ENCODE results near the gene AMT. TPM values are rescaled to one million over a fixed set of nuclear protein-coding genes. Genes with fewer than 3 reads are reported as not detected.
A peak's percentile ranks its signal among the peaks of the same experiment; 100 is the strongest.

AMT gene
- polyA plus RNA-seq, 2 of the 4 experiments (the other 2 are of a cell fraction), result 0.83 to 1.4 TPM

- CTCF ChIA-PET, result interaction anchor here (1.1 to 1.7 kb wide), 2 partner anchors 8 to 27 kb away, joined by 4 to 10 read pairs; partner anchors contain the start of gene NICN1
- H3K4me1 ChIP-seq, result peaks cover 35% of the 10 kb centered on the region
- peak overlapping the region; percentile 73 to 82 for H3K27ac ChIP-seq
- no peak for TF ChIP-seq HOXB13 (CRISPR knock-in tag; IDR thresholded peaks at IDR 0.05; ENCODE audit: low read depth)
- no peak for TF ChIP-seq NR3C1 (IDR thresholded peaks at IDR 0.05)
- TF ChIP-seq KDM1A (IDR thresholded peaks at IDR 0.05; ENCODE audit: low read depth), result no peak
- no peak overlapping the region for H3K4me3 ChIP-seq
- FAIRE-seq, result no peak
- WGBS (ENCODE audit: missing lambda C conversion rate), result 98% methylated on average over 11 of the region's 14 CpGs
- POLR2A ChIA-PET, result interaction anchor here (1.2 kb wide), 1 partner anchor 10 kb away, joined by 5 read pairs; the partner anchor contains the start of gene RHOA
- H3K4me2 ChIP-seq, result peak overlapping the region; percentile 47; the same call in 2 of the 3 replicates
- no peaks in the 10 kb centered on the region for H3K9me3 ChIP-seq
- DNase-seq (ENCODE audit: low read depth in 1 of 2, low spot score in 1 of 2), result no peak
- no peak for ATAC-seq
These were observed 339 bp downstream of the AMT start for GRCh38 chr3:49421890-49422378.

GRCh38 chr3:49417516-49418120 lies 4.7 kb downstream of the AMT start:
- POLR2A ChIA-PET, result interaction anchor here (0.9 kb wide), 1 partner anchor 12 kb away, joined by 3 read pairs; the partner anchor contains the start of gene NICN1
- Histone ChIP-seq H3K4me3 (no peak overlapping the region), H3K27ac (peak overlapping the region in 1 of 2 experiments; percentile 24; a peak in 1 of 6 replicates), H3K4me2 (no peak overlapping the region), H3K9me3 (no peaks in the 10 kb centered on the region), H3K4me1 (peaks cover 42% of the 10 kb centered on the region)
- 97% methylated on average over 13 of the region's 13 CpGs for WGBS (ENCODE audit: missing lambda C conversion rate)
- CTCF ChIA-PET, result interaction anchor here (0.6 to 2.8 kb wide), 4 partner anchors 28 to 249 kb away, joined by 3 to 11 read pairs (median 4); partner anchors contain the start of gene KLHDC8B
- ATAC-seq, result no peak
- no peak for FAIRE-seq
- DNase-seq (ENCODE audit: low read depth in 1 of 2, low spot score in 1 of 2), result no peak
- TF ChIP-seq HDAC2 (IDR thresholded peaks at IDR 0.05) (no peak), FOSL2 (IDR thresholded peaks at IDR 0.05) (no peak), FOSL2 (CRISPR knock-in tag; IDR thresholded peaks at IDR 0.05) (no peak), SMC3 (IDR thresholded peaks at IDR 0.05) (no peak), PHF8 (IDR thresholded peaks at IDR 0.05; ENCODE audit: borderline replicate concordance, low read depth) (no peak), FOSB (CRISPR knock-in tag; IDR thresholded peaks at IDR 0.05) (no peak), TP53 (CRISPR knock-in tag; IDR thresholded peaks at IDR 0.05) (no peak), RAD21 (conservative IDR thresholded peaks at IDR 0.05 in 1 of 2, IDR thresholded peaks at IDR 0.05 in 1 of 2) (no peak), HOXB13 (CRISPR knock-in tag; IDR thresholded peaks at IDR 0.05; ENCODE audit: low read depth) (no peak), RARB (CRISPR knock-in tag; IDR thresholded peaks at IDR 0.05) (no peak), BHLHE40 (IDR thresholded peaks at IDR 0.05; ENCODE audit: low read depth, low read length) (no peak), E2F6 (IDR thresholded peaks at IDR 0.05; ENCODE audit: borderline replicate concordance, low read depth) (no peak), KDM5A (IDR thresholded peaks at IDR 0.05) (no peak), PBX3 (IDR thresholded peaks at IDR 0.05) (no peak)

DNA sequence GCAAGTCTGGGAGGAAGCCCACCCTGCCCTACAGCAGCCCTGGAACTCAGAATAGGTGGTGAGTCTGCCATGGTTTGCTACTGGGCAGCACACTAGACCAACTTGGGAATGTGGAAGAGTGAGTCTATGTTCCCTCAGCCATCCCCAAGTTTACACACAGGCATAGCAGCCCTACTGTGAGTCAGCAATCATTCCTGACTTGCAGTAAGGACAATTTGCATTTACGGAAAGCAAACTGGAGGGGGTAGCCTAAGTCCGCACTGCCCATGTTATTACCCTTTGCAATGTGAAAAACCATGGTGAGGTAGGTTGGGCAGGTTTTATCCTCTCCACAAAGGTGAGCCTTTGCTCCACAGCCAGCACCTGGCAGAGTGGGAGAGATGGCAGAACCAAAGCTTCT lies 5.4 kb downstream of the AMT start:
- TF ChIP-seq ZNF302 (CRISPR knock-in tag; IDR thresholded peaks at IDR 0.05) (no peak), REST (IDR thresholded peaks at IDR 0.05) (no peak), RARB (CRISPR knock-in tag; IDR thresholded peaks at IDR 0.05) (no peak), MAFK (IDR thresholded peaks at IDR 0.05; ENCODE audit: partially characterized antibody) (no peak), MYC (IDR thresholded peaks at IDR 0.05; ENCODE audit: borderline replicate concordance, low read length) (no peak), E2F6 (IDR thresholded peaks at IDR 0.05; ENCODE audit: borderline replicate concordance, low read depth) (no peak), HEYL (CRISPR knock-in tag; IDR thresholded peaks at IDR 0.05) (no peak), EHF (CRISPR knock-in tag; IDR thresholded peaks at IDR 0.05) (no peak), BHLHE40 (IDR thresholded peaks at IDR 0.05; ENCODE audit: low read depth, low read length) (no peak), SREBF2 (IDR thresholded peaks at IDR 0.05) (no peak), ZSCAN20 (CRISPR knock-in tag; IDR thresholded peaks at IDR 0.05) (no peak), CHD2 (IDR thresholded peaks at IDR 0.05; ENCODE audit: low read length, partially characterized antibody) (no peak), SMC3 (IDR thresholded peaks at IDR 0.05) (no peak)
- CTCF ChIA-PET, result interaction anchor here (0.6 to 2.8 kb wide), 3 partner anchors 29 to 246 kb away, joined by 3 to 11 read pairs (median 4); partner anchors contain the start of gene KLHDC8B

More for the DNA sequence above, 5.4 kb downstream of the AMT start:
- H3K4me1 ChIP-seq, result peaks cover 34% of the 10 kb centered on the region
- no peak overlapping the region for H3K4me3 ChIP-seq
- ATAC-seq, result no peak
- no peak for FAIRE-seq
- WGBS (ENCODE audit: missing lambda C conversion rate), result 71% methylated on average over 2 of the region's 2 CpGs
- POLR2A ChIA-PET, result interaction anchor here (1.2 kb wide), 1 partner anchor 83 kb away, joined by 3 read pairs; no protein-coding TSS in a partner anchor
- no peak overlapping the region; a peak in 1 of 6 replicates for H3K27ac ChIP-seq
- no peak overlapping the region for H3K4me2 ChIP-seq
- no peaks in the 10 kb centered on the region for H3K9me3 ChIP-seq
- DNase-seq (ENCODE audit: low read depth in 1 of 2, low spot score in 1 of 2), result no peak

Measured in A549 (cell line).